HG02885 (cell line): Measurements from ENCODE around the gene C2orf74.

ENCODE experiments used
- ATAC-seq: cut with Tn5 transposase; IDR thresholded peaks from one replicate; pipeline ENCODE4 v1.9.1; 2021; ENCODE audit warnings: mild to moderate bottlenecking; ENCODE audit not compliant: unreplicated experiment, poor library complexity

C2orf74 gene

GRCh38 chr2:61210332-61210981 lies 48.5 kb downstream of the C2orf74 start:
- ATAC-seq: no peak

DNA sequence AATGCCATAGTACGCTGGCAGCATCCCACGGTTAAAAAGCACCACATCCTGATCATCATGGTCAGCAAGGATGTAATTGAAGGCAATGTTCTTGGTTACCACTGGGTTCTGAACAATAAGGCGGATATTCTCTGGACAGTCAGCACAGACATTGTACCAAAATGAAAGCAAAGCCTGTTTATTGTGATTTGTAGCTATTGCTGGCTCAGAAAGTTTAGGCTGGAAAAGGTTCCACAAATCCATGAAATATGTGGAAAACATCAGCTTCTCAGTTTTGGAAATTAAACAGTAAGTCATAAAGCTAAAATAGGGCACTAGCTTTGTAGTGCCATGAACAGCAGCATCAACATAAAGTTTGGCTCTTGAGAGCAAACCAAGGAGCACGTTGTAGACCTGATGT lies 52.2 kb downstream of the C2orf74 start:
- ATAC-seq: no peak
